HG03175 (cell line): Measurements from ENCODE around the gene KIF12.

Experiments used
- ATAC-seq: cut with Tn5 transposase; IDR thresholded peaks from one replicate; pipeline ENCODE4 v1.9.1; 2021; ENCODE audit warnings: mild to moderate bottlenecking, moderate library complexity; ENCODE audit not compliant: unreplicated experiment

KIF12 gene

GRCh38 chr9:114086009-114086408, 13.1 kb downstream of the KIF12 start:
- no peak for ATAC-seq

GRCh38 chr9:114085387-114085789, 13.7 kb downstream of the KIF12 start:
- ATAC-seq = no peak

GRCh38 chr9:114084282-114085073, 14.6 kb downstream of the KIF12 start:
- ATAC-seq = no peak

GRCh38 chr9:114083666-114084065, 15.4 kb downstream of the KIF12 start:
- ATAC-seq = no peak

GRCh38 chr9:114082763-114083412, 16.2 kb downstream of the KIF12 start:
- ATAC-seq = peak; percentile 16

GRCh38 chr9:114082017-114082762, 16.9 kb downstream of the KIF12 start:
- peak; percentile 85 for ATAC-seq

GRCh38 chr9:114081441-114082016, 17.6 kb downstream of the KIF12 start:
- no peak for ATAC-seq

GRCh38 chr9:114080773-114081440, 18.2 kb downstream of the KIF12 start:
- ATAC-seq = no peak

GRCh38 chr9:114080195-114080772, 18.8 kb downstream of the KIF12 start:
- no peak for ATAC-seq

GRCh38 chr9:114078781-114079156, 20.3 kb downstream of the KIF12 start:
- ATAC-seq = no peak

GRCh38 chr9:114078021-114078780, 20.9 kb downstream of the KIF12 start, which contains the start of gene AMBP:
Gene AMBP, minus strand, starts transcription at chr9:114078300. Its CDS starts 91 bp downstream, at chr9:114078209.
- ATAC-seq = no peak

- no peak for ATAC-seq
Measured at GRCh38 chr9:114077162-114077837, 21.8 kb downstream of the KIF12 start.

- ATAC-seq = no peak
Measured at GRCh38 chr9:114076237-114077161, 22.6 kb downstream of the KIF12 start.

- ATAC-seq = no peak
Measured at GRCh38 chr9:114075602-114076001, 23.5 kb downstream of the KIF12 start.

GRCh38 chr9:114072184-114073140, 26.6 kb downstream of the KIF12 start:
- ATAC-seq = no peak

GRCh38 chr9:114071197-114071795, 27.8 kb downstream of the KIF12 start:
- no peak for ATAC-seq
